ENCODE results near the gene PYDC1. TPM values are rescaled to one million over a fixed set of nuclear protein-coding genes. Genes with fewer than 3 reads are reported as not detected.

Gene PYDC1
- total RNA-seq (not detected in 2 replicates), polyA plus RNA-seq (not detected in 2 replicates), polyA minus RNA-seq (not detected in 2 replicates), Bru-seq, nascent RNA (not detected), BruChase-seq, experiment 1, labeled RNA remaining after a 6-hour chase (not detected), BruChase-seq, experiment 2, labeled RNA remaining after a 2-hour chase (not detected)
- not detected in 2 replicates for polyA plus RNA-seq (2011; cell fraction: cytosol; rRNA removed)
- polyA plus RNA-seq (2011; cell fraction: nucleus; rRNA removed) = not detected in 2 replicates
- polyA plus RNA-seq (2012) = not detected in 2 replicates
- not detected for polyA minus RNA-seq (2011; cell fraction: cytosol; rRNA and poly(A)+ RNA removed)
- polyA minus RNA-seq (2011; cell fraction: nucleus; rRNA and poly(A)+ RNA removed) = not detected in 2 replicates
- long read RNA-seq = 0 reads

DNA sequence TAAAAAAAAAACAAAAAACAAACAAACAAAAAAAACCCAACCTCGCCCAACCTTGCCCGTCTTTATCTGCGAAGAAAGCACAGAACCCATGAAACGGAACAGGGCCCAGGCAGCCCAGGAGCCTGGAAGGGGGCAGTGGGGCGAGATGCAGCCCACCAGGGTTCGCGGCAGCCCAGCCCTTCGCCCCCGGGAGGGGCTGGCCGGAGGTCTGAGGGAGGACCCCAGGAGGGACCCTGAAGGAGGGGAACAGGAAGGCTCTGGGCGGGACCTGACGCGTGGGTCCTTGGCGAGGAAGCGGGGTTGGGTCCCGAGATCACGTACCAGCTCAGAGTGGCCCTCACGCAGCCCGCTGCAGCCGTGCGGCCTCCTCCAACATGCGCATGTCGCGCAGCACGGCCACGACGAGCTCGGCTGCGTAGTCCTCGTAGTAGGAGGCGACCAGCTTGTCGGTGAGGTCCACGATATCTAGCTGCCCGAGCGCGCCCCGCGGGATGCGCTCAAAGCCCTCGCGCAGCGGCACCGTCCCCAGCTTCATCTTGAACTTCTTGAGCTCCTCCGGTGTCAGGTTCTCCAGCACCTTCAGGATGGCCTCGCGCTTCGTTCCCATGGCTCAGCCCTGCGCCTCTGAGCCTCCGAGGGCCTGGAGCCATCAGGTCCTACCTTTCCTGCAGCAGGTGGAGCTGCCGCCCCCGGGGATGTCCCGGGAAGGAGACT is at the start of gene PYDC1:
Gene PYDC1 (minus strand): TSS at position 714 of the 714 bp plus-strand sequence. CDS start 107 bp downstream, at position 607.
- H3K36me3 ChIP-seq (ENCODE audit: control insufficient read depth in 2 of 2, extremely low read depth in 1 of 2, insufficient read depth in 2 of 2, low read length in 2 of 2) = no peaks in the 10 kb centered on the region
- no peaks in the 10 kb centered on the region for H3K4me1 ChIP-seq (ENCODE audit: control insufficient read depth, extremely low read depth, insufficient read depth, low read length)
- no peaks in the 10 kb centered on the region for H3K79me2 ChIP-seq (ENCODE audit: control insufficient read depth, insufficient read depth, low read length)
- DNase-seq (ENCODE audit: low read depth, low spot score) = no peak
- H3K27me3 ChIP-seq (ENCODE audit: control insufficient read depth in 2 of 2, insufficient read depth in 2 of 2, low read length in 2 of 2) = peaks cover 28 to 34% of the 10 kb centered on the region in 2 experiments
- no peak for FAIRE-seq
- H4K20me1 ChIP-seq (replicated peaks; ENCODE audit: control insufficient read depth, extremely low read depth, insufficient read depth, low read length) = no peaks in the 10 kb centered on the region
- H3K4me2 ChIP-seq (ENCODE audit: insufficient read depth, low read length) = no peak within 1 kb of the TSS
- intact Hi-C loops (cut with micrococcal nuclease) (no loop called here), dilution Hi-C loops (cut with MboI; ENCODE audit: extremely low pct_ligation_motif_present, low sequenced_read_pairs) (no loop called here)
- no peak within 1 kb of the TSS for H3K27ac ChIP-seq (ENCODE audit: insufficient read depth, low read depth, low read length)
- no peak within 1 kb of the TSS for H3K4me3 ChIP-seq (replicated peaks in 1 of 3; ENCODE audit: insufficient read depth in 1 of 3, low read depth in 1 of 3, low read length in 3 of 3)
- no peak within 1 kb of the TSS for H2AFZ ChIP-seq (ENCODE audit: low read depth, low read length)
- TF ChIP-seq POLR2AphosphoS5 (IDR thresholded peaks at IDR 0.05; ENCODE audit: insufficient read depth, low read depth, low read length) (no peak), GATA2 (IDR thresholded peaks at IDR 0.05; ENCODE audit: insufficient read depth, insufficient read length, low read depth, low read length) (no peak), MYC (IDR thresholded peaks at IDR 0.05; ENCODE audit: low read depth, low read length) (no peak), EZH2 (IDR thresholded peaks at IDR 0.05; ENCODE audit: borderline replicate concordance, low read depth, low read length, severe bottlenecking) (peak; percentile 85), FOS (IDR thresholded peaks at IDR 0.05; ENCODE audit: borderline replicate concordance, insufficient read depth, low read length) (no peak)
- TF ChIP-seq, protein P1, sequence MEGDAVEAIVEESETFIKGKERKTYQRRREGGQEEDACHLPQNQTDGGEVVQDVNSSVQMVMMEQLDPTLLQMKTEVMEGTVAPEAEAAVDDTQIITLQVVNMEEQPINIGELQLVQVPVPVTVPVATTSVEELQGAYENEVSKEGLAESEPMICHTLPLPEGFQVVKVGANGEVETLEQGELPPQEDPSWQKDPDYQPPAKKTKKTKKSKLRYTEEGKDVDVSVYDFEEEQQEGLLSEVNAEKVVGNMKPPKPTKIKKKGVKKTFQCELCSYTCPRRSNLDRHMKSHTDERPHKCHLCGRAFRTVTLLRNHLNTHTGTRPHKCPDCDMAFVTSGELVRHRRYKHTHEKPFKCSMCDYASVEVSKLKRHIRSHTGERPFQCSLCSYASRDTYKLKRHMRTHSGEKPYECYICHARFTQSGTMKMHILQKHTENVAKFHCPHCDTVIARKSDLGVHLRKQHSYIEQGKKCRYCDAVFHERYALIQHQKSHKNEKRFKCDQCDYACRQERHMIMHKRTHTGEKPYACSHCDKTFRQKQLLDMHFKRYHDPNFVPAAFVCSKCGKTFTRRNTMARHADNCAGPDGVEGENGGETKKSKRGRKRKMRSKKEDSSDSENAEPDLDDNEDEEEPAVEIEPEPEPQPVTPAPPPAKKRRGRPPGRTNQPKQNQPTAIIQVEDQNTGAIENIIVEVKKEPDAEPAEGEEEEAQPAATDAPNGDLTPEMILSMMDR (IDR thresholded peaks at IDR 0.05; ENCODE audit: extremely low read depth in 1 of 2, insufficient read depth in 1 of 2, low read depth in 1 of 2, low read length in 2 of 2) = no peak
- TF ChIP-seq, protein P2, sequence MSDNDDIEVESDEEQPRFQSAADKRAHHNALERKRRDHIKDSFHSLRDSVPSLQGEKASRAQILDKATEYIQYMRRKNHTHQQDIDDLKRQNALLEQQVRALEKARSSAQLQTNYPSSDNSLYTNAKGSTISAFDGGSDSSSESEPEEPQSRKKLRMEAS (IDR thresholded peaks at IDR 0.05; ENCODE audit: insufficient read depth, insufficient read length) = no peak
- BruUV-seq (replicated peaks) = no TSS peak
- H3K9me1 ChIP-seq (replicated peaks; ENCODE audit: control insufficient read depth, extremely low read depth, insufficient read depth, low read length) = no peaks in the 10 kb centered on the region
- CTCF ChIA-PET = interaction anchor here (1.5 kb wide), 1 partner anchor 9 kb away, joined by 5 read pairs; no protein-coding TSS in a partner anchor
- no peaks in the 10 kb centered on the region for H3K9me3 ChIP-seq (replicated peaks; ENCODE audit: control insufficient read depth, insufficient read depth, low read length)
- POLR2A ChIA-PET = interaction anchor here (1.6 kb wide), 1 partner anchor 16 kb away, joined by 5 read pairs; no protein-coding TSS in a partner anchor
- no peak within 1 kb of the TSS for H3K9ac ChIP-seq (replicated peaks; ENCODE audit: extremely low read depth, insufficient read depth, low read length)
